Body of pancreas (tissue), 4 donors: ENCODE data around the gene SLC9A9. TPM values are rescaled to one million over a fixed set of nuclear protein-coding genes. Genes with fewer than 3 reads are reported as not detected.

Source experiments
- ATAC-seq: fragments of 150-250 bp; one replicate; pipeline ENCODE4 v1.9.1; 2016
- DNase-seq, 4 donors: peaks; one replicate each; pipeline ENCODE4 v3.0.0-alpha.2; 2019
- H3K27ac ChIP-seq, 4 donors: fragments of 200-600 bp; sonication (generic); 1 replicate in 3 of 4; 2 replicates in 1 of 4; pipeline versions ENCODE4 v1.5.1 to v1.6.1; 2016 to 2019; ENCODE audit warnings: mild to moderate bottlenecking in 1 of 4, mixed read lengths in 1 of 4, moderate library complexity in 1 of 4
- H3K27me3 ChIP-seq, 2 donors: fragments of 200-600 bp; sonication (generic); one replicate each; pipeline ENCODE4 v1.6.0; 2016; ENCODE audit warnings: mild to moderate bottlenecking in 1 of 2
- H3K36me3 ChIP-seq, 2 donors: fragments of 200-600 bp; sonication (generic); replicated peaks in 1 of 2; 2 replicates each; pipeline ENCODE4 v1.5.1; 2016; ENCODE audit warnings: low read depth in 2 of 2; ENCODE audit not compliant: insufficient read depth in 1 of 2
- H3K4me1 ChIP-seq: fragments of 200-600 bp; sonication (generic); one replicate; pipeline ENCODE4 v1.6.0; 2016
- H3K4me3 ChIP-seq, 2 donors: fragments of 200-600 bp; sonication (generic); 1 replicate in 1 of 2; 2 replicates in 1 of 2; pipeline ENCODE4 v1.5.1; 2016 to 2019
- H3K9me3 ChIP-seq, 3 donors: fragments of 200-600 bp; sonication (generic); 1 replicate in 2 of 3; 2 replicates in 1 of 3; pipeline ENCODE4 v1.5.1; 2016
- POLR2A ChIP-seq, 3 donors: fragments of 450-650 bp; IDR thresholded peaks; one replicate each; pipeline ENCODE4 v1.6.1; 2016; ENCODE audit warnings: antibody characterized with exemption in 3 of 3, mild to moderate bottlenecking in 2 of 3
- whole genome bisulfite sequencing, 2 donors: methylation state at CpG; one replicate each; pipeline ENCODE4 v1.1.5; 2017; 5-methylcytosine and 5-hydroxymethylcytosine counted together
- intact Hi-C: fragments of 100-400 bp; cut with DNase I; formaldehyde crosslinking; loops from one replicate; pipeline ENCODE4 v1.15.1; 2023
- total RNA-seq, 2 donors: library from RNA; depleted of rRNA; stranded (reverse); fragments of >200 nt; gene quantifications; one replicate each; pipeline ENCODE4 v1.1.0, GENCODE V29; 2016
- TF ChIP-seq, protein P1 (sequence below), 7 experiments: fragments of 450-650 bp in 4 of 7; fragments of 200-600 bp in 3 of 7; sonication (generic) in 3 of 7; IDR thresholded peaks; one replicate each; pipeline ENCODE4 v1.5.1; 2016 to 2019; ENCODE audit warnings: antibody characterized with exemption in 7 of 7

Gene SLC9A9
- total RNA-seq, 2 donors from 2014 or later = 1.6 to 2.3 TPM

DNA sequence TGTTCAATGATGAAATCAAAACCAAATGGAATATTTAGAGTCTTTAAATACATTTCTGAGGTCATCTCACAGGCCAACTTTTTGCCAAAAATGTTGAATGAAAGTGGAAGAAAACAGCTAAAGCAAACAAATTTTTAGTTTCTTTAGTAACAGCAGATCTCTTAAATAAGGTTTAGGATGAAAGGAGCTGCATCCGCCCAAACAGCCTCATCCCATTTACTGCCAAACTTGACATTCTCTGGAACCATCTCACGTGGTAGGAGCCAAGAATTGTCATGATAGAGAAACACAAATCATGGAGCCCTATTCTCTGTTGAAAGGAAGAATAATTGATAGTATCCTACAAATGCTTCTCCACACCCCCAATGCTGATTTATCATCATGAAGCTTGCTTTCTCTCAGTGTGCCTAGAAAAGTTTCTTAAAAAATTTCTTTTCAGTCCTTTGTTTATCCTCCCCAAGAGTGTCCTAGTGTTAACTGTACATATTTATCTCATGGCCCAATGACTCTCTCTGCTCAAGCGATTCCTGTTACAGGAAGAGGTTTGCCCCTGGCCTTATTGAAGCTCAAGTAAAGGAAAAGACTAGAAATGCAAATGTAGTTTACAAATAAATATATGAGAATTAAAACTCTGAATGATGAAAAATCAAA, 23.4 kb downstream of the SLC9A9 start:
- ATAC-seq (no peak), DNase-seq (no peak)
- H3K27ac ChIP-seq = no peak overlapping the region
- no peaks in the 10 kb centered on the region for H3K9me3 ChIP-seq
- H3K4me1 ChIP-seq = no peaks in the 10 kb centered on the region
- intact Hi-C loops = no loop called here
- 71 to 77% methylated on average over 3 of the region's 3 CpGs for WGBS, 2 donors
- H3K36me3 ChIP-seq = no peaks in the 10 kb centered on the region
- no peaks in the 10 kb centered on the region for H3K27me3 ChIP-seq
- TF ChIP-seq, protein P1, sequence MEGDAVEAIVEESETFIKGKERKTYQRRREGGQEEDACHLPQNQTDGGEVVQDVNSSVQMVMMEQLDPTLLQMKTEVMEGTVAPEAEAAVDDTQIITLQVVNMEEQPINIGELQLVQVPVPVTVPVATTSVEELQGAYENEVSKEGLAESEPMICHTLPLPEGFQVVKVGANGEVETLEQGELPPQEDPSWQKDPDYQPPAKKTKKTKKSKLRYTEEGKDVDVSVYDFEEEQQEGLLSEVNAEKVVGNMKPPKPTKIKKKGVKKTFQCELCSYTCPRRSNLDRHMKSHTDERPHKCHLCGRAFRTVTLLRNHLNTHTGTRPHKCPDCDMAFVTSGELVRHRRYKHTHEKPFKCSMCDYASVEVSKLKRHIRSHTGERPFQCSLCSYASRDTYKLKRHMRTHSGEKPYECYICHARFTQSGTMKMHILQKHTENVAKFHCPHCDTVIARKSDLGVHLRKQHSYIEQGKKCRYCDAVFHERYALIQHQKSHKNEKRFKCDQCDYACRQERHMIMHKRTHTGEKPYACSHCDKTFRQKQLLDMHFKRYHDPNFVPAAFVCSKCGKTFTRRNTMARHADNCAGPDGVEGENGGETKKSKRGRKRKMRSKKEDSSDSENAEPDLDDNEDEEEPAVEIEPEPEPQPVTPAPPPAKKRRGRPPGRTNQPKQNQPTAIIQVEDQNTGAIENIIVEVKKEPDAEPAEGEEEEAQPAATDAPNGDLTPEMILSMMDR (IDR thresholded peaks at IDR 0.05) = no peak
- TF ChIP-seq POLR2A (IDR thresholded peaks at IDR 0.05) = no peak
- H3K4me3 ChIP-seq = no peak overlapping the region

DNA sequence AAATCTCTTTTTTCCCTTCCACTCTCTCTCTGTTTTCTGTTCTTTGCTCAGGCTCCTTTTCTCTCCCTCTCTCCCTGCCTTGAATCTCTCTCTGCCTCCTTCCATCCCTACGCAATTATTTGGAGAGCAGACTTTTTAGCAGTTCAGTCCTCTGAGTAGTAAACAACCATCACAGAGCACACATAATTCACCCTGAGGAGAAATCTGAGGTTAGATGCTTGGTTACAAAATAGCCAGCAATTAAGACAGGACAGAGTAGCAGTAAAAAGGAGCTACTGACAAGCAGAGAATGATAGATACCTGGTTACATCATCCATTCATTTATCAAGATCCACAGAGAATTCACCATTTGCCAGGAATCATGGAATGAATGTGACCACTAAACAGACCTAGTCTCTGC, 25.5 kb downstream of the SLC9A9 start:
- ATAC-seq (no peak), DNase-seq (no peak)
- no peak overlapping the region for H3K4me3 ChIP-seq
- no peaks in the 10 kb centered on the region for H3K4me1 ChIP-seq
- TF ChIP-seq, protein P1 (IDR thresholded peaks at IDR 0.05) = no peak
- TF ChIP-seq POLR2A (IDR thresholded peaks at IDR 0.05) = no peak
- 71 to 75% methylated on average over 1 of the region's 1 CpG for WGBS, 2 donors
- intact Hi-C loops = no loop called here
- no peaks in the 10 kb centered on the region for H3K36me3 ChIP-seq
- no peaks in the 10 kb centered on the region for H3K9me3 ChIP-seq
- no peak overlapping the region for H3K27ac ChIP-seq
- H3K27me3 ChIP-seq = no peaks in the 10 kb centered on the region

DNA sequence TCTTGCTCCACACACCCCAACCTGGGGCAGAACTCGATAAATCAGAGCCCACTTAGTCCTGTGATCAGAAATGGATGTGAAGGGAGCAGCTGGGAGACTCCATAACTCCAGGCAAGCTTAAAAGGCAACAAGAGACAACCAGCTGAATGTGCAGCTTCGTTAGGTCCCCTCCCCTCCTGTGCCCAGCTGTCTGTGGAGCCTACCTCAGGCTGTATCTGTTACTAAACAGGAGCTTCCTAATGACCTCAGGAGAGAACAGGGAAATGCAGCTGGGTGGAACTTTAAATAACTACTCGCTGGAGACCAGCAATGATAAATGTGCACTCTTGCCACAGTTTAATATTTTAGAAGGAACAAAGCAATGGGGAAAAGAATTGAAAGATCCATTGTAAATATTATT, 25.9 kb downstream of the SLC9A9 start:
- no peak for ATAC-seq
- no peak for DNase-seq
- TF ChIP-seq POLR2A (IDR thresholded peaks at IDR 0.05) = no peak
- TF ChIP-seq, protein P1 (IDR thresholded peaks at IDR 0.05) = no peak
- no peaks in the 10 kb centered on the region for H3K36me3 ChIP-seq
- 42 to 47% methylated on average over 3 of the region's 3 CpGs for WGBS, 2 donors
- H3K27me3 ChIP-seq = no peaks in the 10 kb centered on the region
- H3K4me3 ChIP-seq = no peak overlapping the region
- H3K9me3 ChIP-seq = no peaks in the 10 kb centered on the region
- intact Hi-C loops = no loop called here
- no peak overlapping the region for H3K27ac ChIP-seq
- H3K4me1 ChIP-seq = no peaks in the 10 kb centered on the region

DNA sequence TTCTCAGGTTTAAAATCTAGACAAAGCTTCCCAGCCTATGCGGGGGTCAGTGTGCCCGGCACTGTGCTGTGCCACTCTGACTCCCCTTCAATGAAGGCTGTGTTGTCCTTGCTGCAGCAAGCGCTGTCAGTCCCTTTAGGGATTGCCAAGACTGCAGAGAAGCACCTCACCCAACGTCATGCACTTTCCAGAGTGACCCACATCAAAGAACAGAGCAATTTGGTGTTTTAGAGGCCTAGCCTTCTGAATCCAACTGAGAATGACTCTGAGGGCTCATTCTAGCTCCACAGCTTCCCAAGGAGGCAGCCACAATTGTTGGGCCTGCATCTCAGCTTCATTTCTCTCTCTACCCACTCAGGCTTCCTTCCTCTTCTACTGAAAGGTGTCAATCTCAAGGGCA, 26.4 kb downstream of the SLC9A9 start:
- 51 to 61% methylated on average over 4 of the region's 4 CpGs for WGBS, 2 donors
- intact Hi-C loops = no loop called here
- Histone ChIP-seq H3K4me1 (no peaks in the 10 kb centered on the region), H3K4me3 (no peak overlapping the region), H3K9me3 (no peaks in the 10 kb centered on the region), H3K27me3 (no peaks in the 10 kb centered on the region), H3K36me3 (no peaks in the 10 kb centered on the region), H3K27ac (no peak overlapping the region)
- TF ChIP-seq POLR2A (IDR thresholded peaks at IDR 0.05) = no peak
- TF ChIP-seq, protein P1 (IDR thresholded peaks at IDR 0.05) = no peak
- no peak for ATAC-seq
- no peak for DNase-seq
